HG02623 (cell line): Measurements from ENCODE around the gene EPN3.

Source experiments
- ATAC-seq: cut with Tn5 transposase; IDR thresholded peaks from one replicate; pipeline ENCODE4 v1.9.1; 2021; ENCODE audit warnings: moderate library complexity; ENCODE audit not compliant: unreplicated experiment

Gene EPN3

GRCh38 chr17:50586421-50587247 is 54.1 kb downstream of the EPN3 start:
- no peak for ATAC-seq

DNA sequence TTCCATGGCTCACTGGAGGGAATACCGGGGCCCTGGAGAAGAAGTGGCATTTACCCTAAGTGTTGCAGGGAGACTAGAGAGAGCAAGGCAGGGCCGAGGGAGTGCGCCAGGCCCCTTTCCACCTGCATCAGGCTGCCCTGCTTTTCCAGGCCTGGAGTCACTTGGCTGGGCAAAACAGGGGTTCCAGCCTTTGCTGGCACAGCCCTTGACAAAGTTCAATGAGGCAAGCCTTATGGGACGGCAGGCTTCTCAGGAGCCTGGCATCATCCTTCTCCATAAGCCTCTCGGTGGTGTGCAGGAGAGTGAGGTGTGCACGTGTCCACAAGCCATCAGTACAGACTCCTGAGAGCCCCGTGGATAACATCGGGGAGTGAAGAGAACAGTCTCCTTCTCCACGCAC is 55.0 kb downstream of the EPN3 start:
- ATAC-seq = no peak

DNA sequence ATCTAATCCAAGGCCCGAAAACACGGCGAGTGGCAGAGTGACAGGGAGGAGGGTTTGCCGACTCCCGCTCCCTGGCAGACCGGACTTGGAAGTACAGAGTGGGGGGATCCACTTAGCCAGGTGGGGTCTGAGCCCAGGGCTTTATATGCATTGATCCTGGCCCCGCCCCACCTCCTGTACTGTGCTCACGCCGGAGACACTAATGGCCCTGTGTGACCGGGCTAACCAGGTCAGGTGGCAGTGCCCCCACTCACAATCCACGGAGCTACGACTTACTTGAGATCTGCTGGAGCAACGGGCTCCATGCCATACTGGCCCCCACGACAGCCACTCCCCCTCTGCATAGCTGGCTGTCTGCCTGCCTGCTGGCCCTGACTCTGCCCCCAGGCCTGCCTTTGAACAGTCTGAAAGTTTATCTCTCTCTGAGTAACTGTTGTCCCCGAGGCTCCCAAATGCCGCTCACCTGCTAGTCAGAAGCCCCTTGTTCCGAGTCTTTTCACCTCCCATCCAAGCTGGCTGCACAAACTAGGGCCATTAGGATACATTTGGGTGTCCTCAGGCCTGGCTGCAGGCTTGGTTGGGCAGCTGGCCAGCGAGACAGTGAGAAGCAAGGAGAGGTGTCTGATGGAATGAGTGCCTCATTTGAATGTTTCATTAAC is 56.0 kb downstream of the EPN3 start:
- ATAC-seq = no peak

DNA sequence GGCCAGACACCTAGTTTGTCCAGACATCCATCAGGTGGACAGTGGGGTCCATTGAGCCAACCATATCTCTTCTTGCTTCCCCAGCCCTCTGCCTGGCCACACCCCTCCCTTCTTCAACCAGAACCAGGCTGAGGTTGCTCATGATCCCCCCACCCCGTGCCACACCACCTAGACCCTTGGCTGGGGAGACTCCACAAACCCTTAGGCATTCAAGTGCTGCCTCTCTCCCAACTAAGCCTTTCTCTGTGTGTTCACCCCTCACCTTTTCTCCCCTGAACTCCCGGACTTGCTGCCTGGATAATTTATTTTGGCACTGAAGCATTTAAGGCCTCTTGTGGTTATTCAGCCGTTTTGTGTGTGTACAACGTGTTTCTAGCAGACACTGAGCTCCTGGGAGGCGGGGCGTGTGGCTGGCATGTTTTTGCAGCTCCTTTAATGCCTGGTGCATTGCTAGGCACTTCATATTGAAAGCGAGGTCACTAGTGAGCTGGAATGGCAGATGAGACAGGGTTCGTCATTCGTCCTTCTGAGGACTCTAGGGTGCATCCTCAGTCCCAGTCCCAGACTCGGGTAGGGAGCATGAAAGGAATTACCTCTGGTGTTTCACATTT is 56.7 kb downstream of the EPN3 start:
- no peak for ATAC-seq

GRCh38 chr17:50590946-50591737 is 58.6 kb downstream of the EPN3 start:
- no peak for ATAC-seq

DNA sequence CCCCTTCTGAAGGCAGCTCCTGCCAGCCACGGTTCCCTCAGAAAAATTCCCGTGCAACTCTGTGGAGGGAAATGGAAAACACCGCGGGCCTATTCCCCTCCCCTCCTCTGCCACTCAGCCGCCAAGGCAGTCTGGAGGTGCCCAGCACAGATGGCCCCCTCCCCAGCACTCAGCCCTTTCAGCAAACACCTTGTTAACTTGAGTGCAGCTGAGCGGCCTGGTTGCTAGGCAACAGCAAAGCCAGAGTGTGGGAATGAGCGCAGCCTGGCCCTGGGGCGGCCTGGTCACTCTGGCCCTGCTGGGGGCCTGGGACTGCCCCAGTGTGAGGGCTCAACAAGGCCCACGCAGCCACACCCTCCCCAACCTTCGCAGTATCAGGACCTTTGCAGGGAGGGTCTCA is 60.8 kb downstream of the EPN3 start:
- no peak for ATAC-seq
